Keratinocyte (primary cell): ENCODE data around the gene CA5A. TPM values are rescaled to one million over a fixed set of nuclear protein-coding genes. Genes with fewer than 3 reads are reported as not detected.

Source experiments
- DNase-seq: peaks from one replicate; pipeline ENCODE4 v3.0.0-alpha.2; 2011; ENCODE audit warnings: low read depth, missing footprints, low spot score
- FAIRE-seq: peaks from 2 replicates; lab custom pipeline; 2011; peaks lifted over from hg19 to GRCh38; lab: Jason Lieb, UNC
- H2AFZ ChIP-seq: 2 replicates; pipeline ENCODE4 v1.6.0; 2012; ENCODE audit warnings: low read length, control low read depth, inconsistent platforms; ENCODE audit not compliant: control insufficient read depth
- H3K27ac ChIP-seq: 2 replicates; pipeline ENCODE4 v1.5.1; 2011; ENCODE audit warnings: low read length; ENCODE audit not compliant: control insufficient read depth, insufficient read depth
- H3K27me3 ChIP-seq: 3 replicates; pipeline ENCODE4 v1.6.0; 2011; ENCODE audit warnings: low read length; ENCODE audit not compliant: control insufficient read depth, insufficient read depth; ENCODE audit errors: extremely low read depth
- H3K36me3 ChIP-seq, 2 experiments: 2 replicates in 1 of 2; 3 replicates in 1 of 2; pipeline ENCODE4 v1.5.1; 2011; ENCODE audit warnings: low read length in 2 of 2, mild to moderate bottlenecking in 1 of 2; ENCODE audit not compliant: control insufficient read depth in 2 of 2, insufficient read depth in 2 of 2; ENCODE audit errors: extremely low read depth in 1 of 2
- H3K4me1 ChIP-seq: 3 replicates; pipeline ENCODE4 v1.5.1; 2011; ENCODE audit warnings: low read length; ENCODE audit not compliant: control insufficient read depth, insufficient read depth; ENCODE audit errors: extremely low read depth
- H3K4me2 ChIP-seq: 3 replicates; pipeline ENCODE4 v1.6.0; 2011; ENCODE audit warnings: low read depth, low read length; ENCODE audit not compliant: control insufficient read depth, insufficient read depth; ENCODE audit errors: extremely low read depth
- H3K4me3 ChIP-seq, 3 experiments: fragments of 200-600 bp in 1 of 3; sonication (generic) in 1 of 3; 2 replicates in 2 of 3; 3 replicates in 1 of 3; pipeline ENCODE4 v1.5.1; 2011 to 2016; ENCODE audit warnings: low read length in 3 of 3, mild to moderate bottlenecking in 3 of 3, control low read depth in 2 of 3, inconsistent platforms in 1 of 3, low read depth in 1 of 3, mixed read lengths in 1 of 3, mixed run types in 1 of 3, moderate library complexity in 1 of 3; ENCODE audit not compliant: control insufficient read depth in 2 of 3, insufficient read depth in 2 of 3; ENCODE audit errors: extremely low read depth in 1 of 3
- H3K79me2 ChIP-seq: 2 replicates; pipeline ENCODE4 v1.6.0; 2012; ENCODE audit warnings: low read length; ENCODE audit not compliant: control insufficient read depth, insufficient read depth
- H3K9ac ChIP-seq: 3 replicates; pipeline ENCODE4 v1.6.0; 2011; ENCODE audit warnings: low read length; ENCODE audit not compliant: control insufficient read depth, insufficient read depth; ENCODE audit errors: extremely low read depth
- H3K9me1 ChIP-seq: 3 replicates; pipeline ENCODE4 v1.6.0; 2011; ENCODE audit warnings: low read length; ENCODE audit not compliant: control insufficient read depth, insufficient read depth; ENCODE audit errors: extremely low read depth
- H3K9me3 ChIP-seq: 2 replicates; pipeline ENCODE4 v1.5.1; 2012; ENCODE audit warnings: low read depth, low read length; ENCODE audit not compliant: control insufficient read depth
- H4K20me1 ChIP-seq: 3 replicates; pipeline ENCODE4 v1.6.0; 2011; ENCODE audit warnings: low read length; ENCODE audit not compliant: control insufficient read depth, insufficient read depth; ENCODE audit errors: extremely low read depth
- CTCF ChIP-seq, 3 experiments: IDR thresholded peaks in 1 of 3; conservative IDR thresholded peaks in 1 of 3; optimal IDR thresholded peaks in 1 of 3; 2 replicates in 2 of 3; 3 replicates in 1 of 3; pipeline versions ENCODE3 to v1.5.1; 2011; ENCODE audit warnings: low read length in 3 of 3, mild to moderate bottlenecking in 3 of 3, moderate library complexity in 2 of 3, control low read depth in 1 of 3, inconsistent platforms in 1 of 3; ENCODE audit not compliant: insufficient read depth in 2 of 3; ENCODE audit errors: extremely low read depth in 1 of 3
- EZH2 ChIP-seq: IDR thresholded peaks from one replicate; pipeline ENCODE4 v1.6.1; 2012; ENCODE audit warnings: inconsistent platforms, mild to moderate bottlenecking, low read length, moderate library complexity
- dilution Hi-C: fragments of 300-500 bp; cut with MboI; formaldehyde crosslinking; loops from one replicate; pipeline ENCODE4 v1.7.0; 2020; ENCODE audit warnings: low sequenced_read_pairs; ENCODE audit not compliant: extremely low pct_ligation_motif_present
- polyA plus RNA-seq, 5 experiments: library from polyadenylated mRNA; depleted of rRNA in 3 of 5; stranded (reverse) in 3 of 5; stranded (forward) in 1 of 5; unstranded in 1 of 5; fragments of >200 nt; gene quantifications; 1 replicate in 1 of 5; 2 replicates in 3 of 5; 3 replicates in 1 of 5; pipeline versions ENCODE4 v1.2.1 to v1.2.3, GENCODE V29; 2011 to 2012; ENCODE audit warnings: missing spikeins in 2 of 5, low read depth in 1 of 5, low replicate concordance in 1 of 5

CA5A gene
- polyA plus RNA-seq, 1 donor (not counting 4 experiments of a cell fraction or from before 2014, with no cell fraction given), result not detected

DNA sequence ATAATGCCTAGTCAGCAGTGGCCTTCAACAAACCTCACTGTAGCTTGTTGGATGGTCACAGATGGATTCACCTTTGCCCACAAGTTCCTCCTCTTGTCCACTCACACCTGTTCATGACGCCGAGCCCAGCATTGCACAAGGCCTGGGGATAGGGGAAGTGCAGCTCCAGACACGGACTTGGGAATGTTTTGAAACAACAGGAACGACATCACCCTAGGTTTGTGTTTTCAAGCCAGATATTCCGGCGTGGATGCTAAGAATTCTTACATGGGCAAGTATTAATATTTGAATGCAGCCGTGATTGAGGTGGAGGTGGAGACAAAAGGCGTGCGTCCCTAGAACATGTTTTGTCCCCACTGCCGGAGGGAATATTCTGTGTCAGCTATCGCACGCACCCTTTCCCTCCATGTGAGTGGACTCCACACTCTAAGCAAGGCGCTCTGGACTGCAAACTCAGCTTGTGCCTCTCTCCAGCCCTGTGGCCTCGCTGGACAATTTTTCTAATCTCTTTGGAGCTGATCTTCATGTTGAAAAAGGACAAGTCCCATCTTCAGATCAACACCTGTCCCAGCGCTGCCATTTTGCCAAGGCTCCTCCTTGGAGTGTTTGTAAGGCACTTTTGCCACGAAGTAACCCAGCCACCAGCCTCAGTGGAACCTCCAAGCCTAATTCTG lies 12.9 kb upstream of the CA5A start:
- FAIRE-seq (no peak), DNase-seq (no peak)
- no peaks in the 10 kb centered on the region for H3K9me3 ChIP-seq
- TF ChIP-seq EZH2, result no peak
- TF ChIP-seq CTCF (optimal IDR thresholded peaks at IDR 0.05 in 1 of 3, IDR thresholded peaks at IDR 0.05 in 1 of 3, conservative IDR thresholded peaks at IDR 0.05 in 1 of 3; ENCODE audit: extremely low read depth in 1 of 3, insufficient read depth in 2 of 3, low read length in 3 of 3), result no peak
- H3K9ac ChIP-seq, result no peak overlapping the region
- H4K20me1 ChIP-seq, result no peaks in the 10 kb centered on the region
- no peak overlapping the region for H3K4me2 ChIP-seq
- peaks cover 26% of the 10 kb centered on the region for H3K79me2 ChIP-seq
- peaks cover 16% of the 10 kb centered on the region for H3K4me1 ChIP-seq
- H3K36me3 ChIP-seq, result peaks cover 8 to 10% of the 10 kb centered on the region in 2 experiments
- no peaks in the 10 kb centered on the region for H3K9me1 ChIP-seq
- no peaks in the 10 kb centered on the region for H3K27me3 ChIP-seq
- dilution Hi-C loops, result no loop called here
- no peak overlapping the region for H3K4me3 ChIP-seq
- H3K27ac ChIP-seq, result no peak overlapping the region
- no peak overlapping the region for H2AFZ ChIP-seq

DNA sequence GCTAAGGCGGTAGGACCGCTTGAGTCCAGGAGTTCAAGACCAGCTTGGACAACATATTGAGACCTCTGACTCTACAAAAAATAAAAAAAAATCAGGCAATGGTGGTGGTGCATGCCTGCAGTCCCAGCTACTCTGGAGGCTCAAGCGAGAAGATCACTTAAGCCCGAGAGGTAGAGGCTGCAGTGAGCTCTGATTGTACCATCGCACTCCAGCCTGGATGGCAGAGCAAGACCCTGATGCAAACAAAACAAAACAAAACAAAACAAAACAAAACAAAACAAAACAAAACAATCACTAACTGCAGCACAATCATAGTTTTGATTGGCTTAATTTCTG lies 12.4 kb upstream of the CA5A start:
- dilution Hi-C loops, result no loop called here
- Histone ChIP-seq H3K27ac (no peak overlapping the region), H3K9me3 (no peaks in the 10 kb centered on the region), H3K9me1 (no peaks in the 10 kb centered on the region), H3K4me2 (no peak overlapping the region), H3K4me1 (peaks cover 16% of the 10 kb centered on the region), H3K79me2 (peaks cover 21% of the 10 kb centered on the region), H2AFZ (no peak overlapping the region), H3K9ac (no peak overlapping the region), H4K20me1 (no peaks in the 10 kb centered on the region), H3K36me3 (peaks cover 5 to 7% of the 10 kb centered on the region in 2 experiments), H3K4me3 (no peak overlapping the region), H3K27me3 (no peaks in the 10 kb centered on the region)
- no peak for TF ChIP-seq EZH2
- no peak for TF ChIP-seq CTCF (optimal IDR thresholded peaks at IDR 0.05 in 1 of 3, IDR thresholded peaks at IDR 0.05 in 1 of 3, conservative IDR thresholded peaks at IDR 0.05 in 1 of 3; ENCODE audit: extremely low read depth in 1 of 3, insufficient read depth in 2 of 3, low read length in 3 of 3)
- DNase-seq, result no peak
- FAIRE-seq, result no peak
